Adrenal gland (tissue), 5 donors: ENCODE results near the gene RWDD1.

ENCODE experiments used
- CTCF ChIP-seq, 6 experiments: fragments of 450-650 bp in 4 of 6; fragments of 200-600 bp in 2 of 6; sonication (generic) in 1 of 6; IDR thresholded peaks; 1 replicate in 5 of 6; 2 replicates in 1 of 6; pipeline versions ENCODE4 v1.5.1 to v1.8.0; 2016 to 2021; ENCODE audit warnings: antibody characterized with exemption in 6 of 6, mild to moderate bottlenecking in 2 of 6, moderate library complexity in 1 of 6
- POLR2A ChIP-seq, 2 donors: fragments of 450-650 bp; IDR thresholded peaks; one replicate each; pipeline ENCODE4 v1.6.1; 2017; ENCODE audit warnings: antibody characterized with exemption in 2 of 2, mild to moderate bottlenecking in 2 of 2, moderate library complexity in 1 of 2
- donor health status: DM: no; HTN: no; CAD: no.

GRCh38 chr6:116580198-116580597 is 8.9 kb downstream of the RWDD1 start:
- TF ChIP-seq CTCF (IDR thresholded peaks at IDR 0.05) (no peak), POLR2A (IDR thresholded peaks at IDR 0.05) (no peak)
